Thyroid gland (tissue), 4 donors: ENCODE results near the gene UBTD1. TPM values are rescaled to one million over a fixed set of nuclear protein-coding genes. Genes with fewer than 3 reads are reported as not detected.

Experiments
- DNase-seq, 2 donors: peaks; one replicate each; pipeline ENCODE4 v3.0.0-alpha.2; 2019
- H3K27ac ChIP-seq, 3 donors: fragments of 200-600 bp; sonication (generic); 1 replicate in 2 of 3; 2 replicates in 1 of 3; pipeline ENCODE4 v1.5.1; 2016 to 2019; ENCODE audit warnings: mild to moderate bottlenecking in 1 of 3, moderate library complexity in 1 of 3
- H3K27me3 ChIP-seq: fragments of 200-600 bp; sonication (generic); one replicate; pipeline ENCODE4 v1.5.1; 2019
- H3K36me3 ChIP-seq, 2 donors: fragments of 200-600 bp; sonication (generic); one replicate each; pipeline ENCODE4 v1.5.1; 2016 to 2019
- H3K4me1 ChIP-seq, 2 donors: fragments of 200-600 bp; sonication (generic); one replicate each; pipeline ENCODE4 v1.5.1; 2017 to 2019
- H3K4me3 ChIP-seq, 3 donors: fragments of 200-600 bp; sonication (generic); replicated peaks in 1 of 3; 1 replicate in 2 of 3; 2 replicates in 1 of 3; pipeline ENCODE4 v1.5.1; 2016; ENCODE audit warnings: mild to moderate bottlenecking in 1 of 3
- H3K9me3 ChIP-seq: fragments of 200-600 bp; sonication (generic); one replicate; pipeline ENCODE4 v1.5.1; 2017
- POLR2A ChIP-seq, 2 donors: fragments of 450-650 bp; IDR thresholded peaks; one replicate each; pipeline ENCODE4 v1.6.1; 2017; ENCODE audit warnings: antibody characterized with exemption in 2 of 2, mild to moderate bottlenecking in 2 of 2, moderate library complexity in 1 of 2
- WGBS, 2 donors: methylation state at CpG; one replicate each; pipeline ENCODE4 v1.1.5; 2017; 5-methylcytosine and 5-hydroxymethylcytosine counted together
- intact Hi-C: fragments of 100-400 bp; cut with DNase I; formaldehyde crosslinking; loops from one replicate; pipeline ENCODE4 v1.15.1; 2023
- total RNA-seq, 4 donors: library from RNA; depleted of rRNA; stranded (reverse); fragments of >200 nt; gene quantifications; one replicate each; pipeline ENCODE4 v1.2.3, GENCODE V29; 2016
- TF ChIP-seq, protein P1 (sequence below), 6 experiments: fragments of 200-600 bp in 3 of 6; fragments of 450-650 bp in 3 of 6; sonication (generic) in 3 of 6; IDR thresholded peaks; one replicate each; pipeline ENCODE4 v1.5.1; 2016 to 2019; ENCODE audit warnings: antibody characterized with exemption in 6 of 6, mild to moderate bottlenecking in 2 of 6, inconsistent platforms in 1 of 6, moderate library complexity in 1 of 6

The UBTD1 gene
- total RNA-seq, 4 donors from 2014 or later = 7.8 to 27.8 (median 20.0) TPM

DNA sequence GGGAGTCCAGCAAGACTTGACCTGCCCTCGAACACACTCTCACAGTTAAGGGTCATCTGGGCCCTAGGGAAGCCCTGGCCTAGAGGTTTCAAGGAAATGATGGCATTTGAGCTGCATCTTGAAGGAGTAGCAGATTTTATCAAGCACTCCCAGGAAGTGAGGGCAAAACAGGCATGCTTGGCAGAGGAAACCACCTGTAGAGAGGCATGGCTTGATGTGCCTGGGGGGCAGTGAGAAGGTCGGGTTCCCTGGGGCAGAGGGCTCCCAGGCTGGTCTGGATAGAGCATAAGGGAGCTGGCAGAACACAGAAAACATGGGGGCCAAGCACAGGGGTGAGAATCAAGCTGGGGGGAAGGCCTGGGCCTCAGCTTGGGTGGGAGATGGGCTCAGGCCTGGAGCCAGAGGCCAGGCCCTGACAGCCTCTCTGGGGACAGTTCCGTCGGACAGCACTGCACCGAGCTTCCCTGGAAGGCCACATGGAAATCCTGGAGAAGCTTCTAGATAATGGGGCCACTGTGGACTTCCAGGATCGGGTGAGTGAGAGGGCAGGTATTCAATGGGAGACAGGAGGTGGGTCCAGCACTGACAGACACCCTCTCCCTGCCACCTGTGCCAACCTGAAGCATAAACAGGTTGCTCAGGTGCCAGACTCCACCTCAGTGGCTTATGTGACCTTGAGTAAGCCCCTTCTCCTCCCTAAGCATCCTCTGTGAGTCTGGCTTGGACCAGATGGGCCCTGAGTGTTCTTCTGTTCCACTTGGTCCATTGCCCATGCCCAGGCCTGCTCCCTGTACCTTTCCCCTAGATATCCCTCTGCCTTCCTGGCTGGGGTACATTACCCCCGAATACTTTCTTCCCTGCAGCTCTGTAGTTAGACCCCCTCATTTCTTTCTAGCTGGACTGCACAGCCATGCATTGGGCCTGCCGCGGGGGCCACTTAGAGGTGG, 82.0 kb downstream of the UBTD1 start:
- DNase-seq = no peak
- Histone ChIP-seq H3K9me3 (no peaks in the 10 kb centered on the region), H3K36me3 (no peaks in the 10 kb centered on the region), H3K27me3 (no peaks in the 10 kb centered on the region), H3K27ac (no peak overlapping the region), H3K4me3 (no peak overlapping the region), H3K4me1 (peaks cover 5 to 6% of the 10 kb centered on the region in 2 donors)
- 87 to 88% methylated on average over 9 of the region's 9 CpGs for WGBS, 2 donors
- intact Hi-C loops = no loop called here
- TF ChIP-seq, protein P1, sequence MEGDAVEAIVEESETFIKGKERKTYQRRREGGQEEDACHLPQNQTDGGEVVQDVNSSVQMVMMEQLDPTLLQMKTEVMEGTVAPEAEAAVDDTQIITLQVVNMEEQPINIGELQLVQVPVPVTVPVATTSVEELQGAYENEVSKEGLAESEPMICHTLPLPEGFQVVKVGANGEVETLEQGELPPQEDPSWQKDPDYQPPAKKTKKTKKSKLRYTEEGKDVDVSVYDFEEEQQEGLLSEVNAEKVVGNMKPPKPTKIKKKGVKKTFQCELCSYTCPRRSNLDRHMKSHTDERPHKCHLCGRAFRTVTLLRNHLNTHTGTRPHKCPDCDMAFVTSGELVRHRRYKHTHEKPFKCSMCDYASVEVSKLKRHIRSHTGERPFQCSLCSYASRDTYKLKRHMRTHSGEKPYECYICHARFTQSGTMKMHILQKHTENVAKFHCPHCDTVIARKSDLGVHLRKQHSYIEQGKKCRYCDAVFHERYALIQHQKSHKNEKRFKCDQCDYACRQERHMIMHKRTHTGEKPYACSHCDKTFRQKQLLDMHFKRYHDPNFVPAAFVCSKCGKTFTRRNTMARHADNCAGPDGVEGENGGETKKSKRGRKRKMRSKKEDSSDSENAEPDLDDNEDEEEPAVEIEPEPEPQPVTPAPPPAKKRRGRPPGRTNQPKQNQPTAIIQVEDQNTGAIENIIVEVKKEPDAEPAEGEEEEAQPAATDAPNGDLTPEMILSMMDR (IDR thresholded peaks at IDR 0.05) = no peak
- no peak for TF ChIP-seq POLR2A (IDR thresholded peaks at IDR 0.05)

DNA sequence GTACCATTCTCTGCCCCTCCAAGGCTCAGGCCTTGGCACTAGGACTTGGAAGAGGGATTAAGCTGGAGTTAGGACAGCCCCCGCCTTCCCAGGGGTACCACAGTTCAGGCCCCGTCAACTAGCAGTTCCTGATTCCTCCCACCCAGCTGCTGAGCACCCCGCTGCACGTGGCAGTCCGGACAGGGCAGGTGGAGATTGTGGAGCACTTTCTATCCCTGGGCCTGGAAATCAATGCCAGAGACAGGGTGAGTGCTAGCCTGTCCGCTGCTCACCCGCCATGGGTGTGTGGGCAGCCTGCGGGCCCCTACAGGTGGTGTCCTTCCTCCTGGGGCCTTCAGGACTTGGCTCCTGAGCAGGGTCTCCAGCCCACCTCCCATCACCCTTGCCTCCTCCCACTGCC, 83.4 kb downstream of the UBTD1 start:
- H3K4me3 ChIP-seq = no peak overlapping the region
- H3K4me1 ChIP-seq = peaks cover 5 to 6% of the 10 kb centered on the region in 2 donors
- no peaks in the 10 kb centered on the region for H3K36me3 ChIP-seq
- 94 to 100% methylated on average over 2 to 8 of the region's 8 CpGs for WGBS, 2 donors
- intact Hi-C loops = no loop called here
- DNase-seq = no peak
- no peaks in the 10 kb centered on the region for H3K9me3 ChIP-seq
- TF ChIP-seq, protein P1 (IDR thresholded peaks at IDR 0.05) = no peak
- no peak for TF ChIP-seq POLR2A (IDR thresholded peaks at IDR 0.05)
- no peak overlapping the region for H3K27ac ChIP-seq
- no peaks in the 10 kb centered on the region for H3K27me3 ChIP-seq

DNA sequence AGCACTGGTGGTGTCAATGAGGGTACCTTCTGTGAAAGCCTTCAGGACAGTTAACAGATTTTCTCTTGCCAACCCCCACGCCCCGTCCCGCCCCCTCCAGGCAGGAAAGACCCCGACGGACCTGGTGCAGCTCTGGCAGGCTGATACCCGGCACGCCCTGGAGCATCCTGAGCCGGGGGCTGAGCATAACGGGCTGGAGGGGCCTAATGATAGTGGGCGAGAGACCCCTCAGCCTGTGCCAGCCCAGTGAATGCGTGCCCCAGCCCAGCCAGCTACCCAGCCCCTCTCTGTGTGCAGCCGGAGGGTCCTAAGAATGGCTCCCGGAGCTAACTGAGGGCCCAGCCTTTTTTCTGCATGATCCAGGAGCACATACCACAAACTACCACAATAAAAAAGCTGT, 84.8 kb downstream of the UBTD1 start:
- intact Hi-C loops = no loop called here
- Histone ChIP-seq H3K9me3 (no peaks in the 10 kb centered on the region), H3K4me3 (no peak overlapping the region), H3K36me3 (no peaks in the 10 kb centered on the region), H3K27me3 (no peaks in the 10 kb centered on the region), H3K27ac (no peak overlapping the region), H3K4me1 (peaks cover 5 to 6% of the 10 kb centered on the region in 2 donors)
- no peak for DNase-seq
- 95 to 97% methylated on average over 7 to 11 of the region's 13 CpGs for WGBS, 2 donors
- TF ChIP-seq, protein P1 (IDR thresholded peaks at IDR 0.05) = no peak
- TF ChIP-seq POLR2A (IDR thresholded peaks at IDR 0.05) = no peak

DNA sequence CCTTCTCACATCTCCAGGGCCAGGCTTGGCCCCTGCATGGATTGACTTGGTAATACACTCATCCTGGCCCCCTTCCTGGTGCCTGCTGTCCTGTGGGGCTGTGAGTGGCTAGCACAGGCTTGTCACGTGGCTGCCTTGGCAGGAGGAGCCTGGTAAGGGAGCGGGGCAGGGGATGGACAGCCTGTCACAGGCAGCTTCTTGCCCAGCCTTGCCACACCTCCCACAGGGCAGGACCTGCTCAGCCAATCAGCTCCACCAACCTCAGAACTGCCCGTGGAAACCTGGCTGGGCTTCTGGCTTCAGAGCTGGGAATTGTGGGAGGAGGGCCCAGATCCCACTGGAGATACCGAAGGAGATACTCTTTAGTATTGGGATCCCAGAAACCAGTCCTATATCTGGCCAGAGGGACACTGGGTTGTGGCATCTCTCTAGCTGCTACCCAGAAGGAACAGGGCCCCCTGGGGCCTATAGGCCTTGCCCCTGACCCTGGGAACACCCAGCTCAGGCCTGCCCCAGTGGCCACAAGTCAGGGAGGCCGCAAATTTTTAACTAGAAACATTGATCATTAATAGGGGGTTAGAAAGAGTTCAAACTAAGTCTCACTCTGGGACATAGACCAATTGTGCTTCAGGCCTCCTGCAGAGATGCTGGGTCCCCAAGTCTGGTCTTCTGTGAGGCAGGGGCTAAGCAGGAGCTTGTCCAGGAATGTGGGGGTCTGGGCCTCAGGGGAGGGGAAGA, 85.5 kb downstream of the UBTD1 start, which contains the start of gene HOGA1:
TSS of gene HOGA1 (plus strand) at position 330 of the 738 bp plus-strand sequence. CDS start at position 645, 315 bp downstream.
- intact Hi-C loops = no loop called here
- H3K27ac ChIP-seq = no peak within 1 kb of the TSS
- H3K4me1 ChIP-seq = peaks cover 5 to 6% of the 10 kb centered on the region in 2 donors
- DNase-seq = peak; percentile 60 to 72
- WGBS, 2 donors = 50 to 61% methylated on average over 2 to 3 of the region's 5 CpGs
- no peaks in the 10 kb centered on the region for H3K27me3 ChIP-seq
- no peak within 1 kb of the TSS for H3K4me3 ChIP-seq
- no peaks in the 10 kb centered on the region for H3K9me3 ChIP-seq
- H3K36me3 ChIP-seq = no peaks in the 10 kb centered on the region
- no peak for TF ChIP-seq POLR2A (IDR thresholded peaks at IDR 0.05)
- TF ChIP-seq, protein P1 (IDR thresholded peaks at IDR 0.05) = no peak
